GOT3 (cell line): ENCODE data around the gene RNU6-8.

ENCODE experiments used
- DNase-seq: peaks from one replicate; lab custom pipeline; 2025; ENCODE audit warnings: mixed read lengths; lab: John Stamatoyannopoulos, UW

Gene RNU6-8

DNA sequence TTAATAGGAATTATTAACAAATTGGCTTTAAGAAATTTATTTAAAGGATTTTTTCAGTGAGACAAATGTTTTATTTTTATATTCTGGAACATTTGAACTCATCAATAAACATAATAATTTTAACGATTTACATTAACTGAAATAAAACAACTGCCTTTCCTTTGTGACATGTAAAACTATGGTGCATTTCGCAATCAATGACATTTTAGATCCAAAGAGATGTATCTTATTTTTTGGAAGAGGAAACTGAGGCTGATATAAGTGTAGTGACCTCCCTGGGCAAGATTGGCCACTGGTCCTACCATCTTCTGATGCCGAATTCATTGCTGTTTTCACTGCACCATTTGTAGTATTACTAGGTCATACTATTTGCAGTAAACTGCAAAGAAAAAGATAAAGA lies 2.5 kb upstream of the RNU6-8 start:
- DNase-seq: no peak

DNA sequence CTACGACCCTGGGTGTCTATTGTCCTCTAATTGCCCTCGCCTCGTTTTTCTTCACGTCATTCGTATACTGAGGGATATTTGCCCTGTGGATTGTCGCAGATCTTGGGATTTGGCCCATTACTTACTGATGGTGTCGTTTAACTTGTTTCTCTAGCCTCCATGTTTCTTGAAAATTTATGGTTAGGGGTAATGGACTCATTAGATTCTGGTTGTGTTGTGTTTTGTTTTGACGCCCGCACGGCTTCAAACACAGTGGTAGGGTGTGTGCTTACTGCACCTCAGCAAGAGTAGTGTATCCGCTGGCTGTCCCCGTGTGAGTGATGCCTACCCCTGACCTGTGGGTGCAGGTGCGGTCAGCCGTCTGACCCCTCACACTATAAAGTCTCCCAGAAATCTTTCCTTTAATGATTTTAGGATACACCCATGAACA lies 874 bp upstream of the RNU6-8 start:
- no peak for DNase-seq

DNA sequence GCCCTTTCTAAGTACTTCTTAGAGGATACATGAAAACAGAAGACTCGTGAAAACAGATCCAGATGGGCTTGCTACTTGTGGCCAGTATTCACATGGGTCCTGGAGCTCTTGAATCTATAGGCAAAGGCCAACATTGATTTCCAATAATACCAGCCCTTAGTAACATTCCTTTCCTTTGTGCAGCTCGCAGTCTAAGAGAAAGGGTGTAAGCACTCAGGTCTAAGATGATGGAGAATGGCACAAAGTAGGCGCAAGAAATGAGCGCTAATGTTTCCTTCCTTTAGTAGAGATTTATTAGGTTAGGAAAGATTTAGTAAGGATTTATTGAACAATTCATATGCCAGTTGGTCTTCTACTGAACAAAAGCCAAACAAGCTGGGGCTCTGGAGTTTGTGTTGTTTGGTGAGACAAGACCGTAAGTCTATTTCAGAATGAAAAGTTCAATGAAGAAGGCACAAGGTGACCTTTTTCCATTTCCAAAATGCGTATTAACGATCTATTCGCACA lies 525 bp downstream of the RNU6-8 start:
- DNase-seq: no peak

DNA sequence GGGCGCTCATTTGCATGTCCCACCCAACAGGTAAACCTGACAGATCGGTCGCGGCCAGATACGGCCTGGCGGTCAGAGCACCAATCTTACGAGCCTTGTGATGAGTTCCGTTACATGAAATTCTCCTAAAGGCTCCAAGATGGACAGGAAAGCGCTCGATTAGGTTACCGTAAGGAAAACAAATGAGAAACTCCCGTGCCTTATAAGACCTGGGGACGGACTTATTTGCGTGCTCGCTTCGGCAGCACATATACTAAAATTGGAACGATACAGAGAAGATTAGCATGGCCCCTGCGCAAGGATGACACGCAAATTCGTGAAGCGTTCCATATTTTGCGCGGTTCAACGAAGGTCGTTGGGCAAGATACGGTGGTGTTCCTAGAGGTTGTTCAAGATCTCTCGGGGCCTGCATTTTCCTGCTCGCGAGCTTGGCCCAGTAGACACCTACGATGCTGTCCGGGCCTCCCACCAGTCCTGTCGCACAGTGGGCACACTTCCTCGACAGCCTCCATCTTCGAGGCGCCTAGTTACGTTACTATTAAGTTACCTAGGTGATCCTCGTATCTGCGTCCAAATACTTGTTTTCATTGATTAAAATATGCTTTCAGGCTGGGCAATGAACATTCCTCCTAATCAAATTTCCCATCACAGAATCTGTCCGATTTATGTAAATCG lies 1.1 kb downstream of the RNU6-8 start, which contains the start of gene RNU6-7:
TSS of gene RNU6-7 (plus strand) at position 230 of the 675 bp plus-strand sequence.
- no peak for DNase-seq

DNA sequence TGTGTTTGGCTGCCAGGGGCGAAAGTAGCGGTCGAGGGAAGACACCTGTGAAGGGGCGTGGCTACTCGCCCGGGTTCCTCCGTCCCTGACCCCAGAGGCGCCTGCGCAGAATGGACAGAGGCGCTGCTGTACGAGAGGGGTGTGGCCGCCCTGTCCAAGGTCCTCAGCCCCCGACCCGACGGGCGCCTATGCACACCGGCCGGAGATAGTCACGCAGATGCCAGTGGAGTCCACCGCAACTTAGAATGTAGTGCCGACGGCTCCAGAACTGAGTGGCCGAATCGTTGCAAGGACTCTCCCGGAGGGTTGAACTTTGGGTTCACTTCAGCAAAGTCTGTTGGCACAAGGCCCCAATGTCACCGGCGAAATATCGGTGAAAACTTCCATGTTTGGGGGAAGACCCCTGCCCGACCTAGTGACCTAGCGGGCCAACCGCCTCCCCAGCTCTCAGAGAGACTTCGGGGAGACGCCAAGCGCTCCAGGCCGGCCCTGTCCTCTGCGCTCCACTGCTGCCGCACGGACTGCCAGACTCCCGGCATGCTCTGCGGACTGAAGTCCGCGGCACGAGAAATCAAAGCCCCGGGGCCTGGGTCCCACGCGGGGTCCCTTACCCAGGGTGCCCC lies 1.8 kb downstream of the RNU6-8 start:
- DNase-seq: no peak

DNA sequence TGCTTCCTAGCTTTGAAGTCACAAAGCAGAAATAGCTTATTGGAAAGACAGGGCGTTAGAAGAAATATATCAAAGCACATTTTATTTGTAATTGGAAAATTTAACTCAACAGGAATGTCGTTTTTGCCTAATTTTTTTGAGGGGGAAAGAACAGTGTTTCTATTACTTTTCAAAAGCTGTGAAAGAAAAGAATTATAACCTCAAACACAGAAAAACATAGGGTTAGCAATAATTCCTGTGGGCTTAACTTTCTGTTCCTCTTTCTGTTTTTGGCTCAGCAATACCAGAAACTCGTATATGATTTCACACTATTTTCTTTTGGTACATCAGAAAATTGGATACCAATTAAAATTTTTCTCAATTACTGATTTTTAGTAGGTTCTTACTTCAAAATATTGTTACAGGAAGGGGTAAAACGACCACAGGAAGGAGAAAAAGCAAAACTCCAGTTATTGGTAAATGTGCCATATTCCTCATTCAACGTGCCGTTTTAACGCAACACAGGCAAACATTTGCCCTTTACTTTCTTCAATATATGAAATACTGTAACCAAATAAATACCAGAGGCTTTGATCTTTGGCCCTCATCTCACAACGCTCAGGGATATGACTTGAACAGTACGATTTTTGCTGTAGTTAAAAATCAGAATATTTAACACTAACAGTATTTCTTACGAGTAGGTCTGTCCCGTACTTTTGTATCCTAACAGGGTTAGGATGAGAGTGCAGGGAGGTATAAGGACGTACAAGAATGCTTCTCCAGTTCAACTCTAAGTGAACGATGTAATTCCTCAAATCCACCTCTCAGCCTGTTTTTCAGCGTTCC lies 2.5 kb downstream of the RNU6-8 start:
- no peak for DNase-seq

DNA sequence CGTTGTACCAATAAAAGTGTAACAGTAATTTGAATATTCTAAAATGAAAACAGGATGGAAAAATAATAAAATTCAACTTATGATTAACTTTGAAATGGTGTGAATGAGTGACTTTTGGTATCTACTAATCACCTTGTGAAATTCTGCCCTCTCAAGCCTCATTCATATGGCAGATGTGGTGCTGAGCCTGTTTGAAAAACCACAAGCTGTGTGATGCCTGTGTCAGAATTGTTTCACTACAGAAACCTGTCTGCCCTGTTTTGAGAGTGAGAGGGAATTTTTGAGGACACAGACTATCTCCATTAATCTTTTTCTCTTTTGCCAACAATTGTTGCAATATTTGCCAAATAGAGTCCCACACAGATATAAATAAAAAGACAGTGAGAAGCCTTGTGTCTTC lies 5.2 kb downstream of the RNU6-8 start:
- DNase-seq: no peak

DNA sequence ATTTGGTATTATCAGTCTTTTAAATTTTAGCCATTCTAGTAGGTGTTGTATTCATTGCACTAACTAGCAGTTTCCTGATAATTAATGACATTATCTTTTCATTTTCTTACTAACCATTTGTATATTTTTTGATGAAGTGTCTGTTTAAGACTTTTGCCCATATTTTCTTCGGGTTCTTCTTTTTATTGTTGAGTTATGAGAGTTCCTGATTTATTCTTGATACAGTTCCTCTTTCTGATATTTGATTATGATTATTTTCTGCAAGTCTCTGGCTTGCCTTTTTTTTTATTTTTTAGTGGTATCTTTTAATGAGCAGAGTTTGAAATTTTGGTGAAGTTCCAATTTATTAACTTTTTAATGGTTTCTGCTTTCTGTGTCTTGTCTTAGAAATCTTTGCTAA lies 7.4 kb downstream of the RNU6-8 start:
- DNase-seq: no peak

DNA sequence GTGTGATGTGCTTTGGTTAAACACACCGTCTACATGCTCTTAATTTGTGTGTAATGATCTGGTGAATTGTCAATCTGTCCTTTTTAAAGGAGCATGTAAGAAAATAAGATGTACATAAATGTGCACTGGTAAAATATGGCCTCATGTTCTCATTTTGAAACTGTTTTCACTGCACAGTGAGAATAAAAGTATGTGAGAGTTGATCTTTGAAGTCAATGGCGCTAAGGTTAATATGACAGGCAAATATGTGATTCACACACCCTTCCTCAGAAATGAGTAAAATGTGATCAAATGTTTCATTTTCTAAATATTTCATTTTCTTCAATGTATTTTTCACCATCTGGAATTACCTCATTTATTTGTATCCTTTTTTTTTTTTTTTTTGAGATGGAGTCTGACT lies 9.5 kb downstream of the RNU6-8 start:
- no peak for DNase-seq

DNA sequence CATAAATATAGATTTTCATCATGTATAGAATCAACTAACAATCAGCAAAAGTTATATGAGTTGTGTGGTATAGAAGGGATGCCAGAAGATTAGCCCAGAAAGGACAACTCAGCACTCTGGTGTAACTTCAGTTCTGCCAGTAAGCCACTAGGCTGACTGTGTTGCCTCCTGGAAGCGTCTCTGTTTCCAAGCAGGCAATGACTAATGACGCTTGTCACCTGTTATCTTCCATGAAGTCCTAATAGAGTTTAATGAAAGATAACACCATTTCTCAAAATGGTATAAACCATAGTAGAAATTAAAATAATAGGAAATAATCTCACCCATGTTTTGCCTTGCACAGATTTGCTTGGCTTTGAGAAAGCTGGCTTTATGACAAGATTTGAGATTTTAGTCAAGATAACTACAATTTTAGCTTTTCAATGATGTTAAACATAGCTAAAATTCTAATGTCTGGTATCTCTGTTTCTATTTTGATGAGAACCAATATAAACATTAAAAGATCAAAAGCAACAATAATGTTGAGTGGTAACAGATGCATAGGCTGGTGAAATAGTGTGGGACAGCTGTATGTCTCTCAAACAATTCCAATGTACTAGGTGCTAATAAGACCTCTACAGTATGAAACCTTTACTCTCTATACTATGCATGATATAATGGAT lies 10.2 kb downstream of the RNU6-8 start:
- DNase-seq: no peak

DNA sequence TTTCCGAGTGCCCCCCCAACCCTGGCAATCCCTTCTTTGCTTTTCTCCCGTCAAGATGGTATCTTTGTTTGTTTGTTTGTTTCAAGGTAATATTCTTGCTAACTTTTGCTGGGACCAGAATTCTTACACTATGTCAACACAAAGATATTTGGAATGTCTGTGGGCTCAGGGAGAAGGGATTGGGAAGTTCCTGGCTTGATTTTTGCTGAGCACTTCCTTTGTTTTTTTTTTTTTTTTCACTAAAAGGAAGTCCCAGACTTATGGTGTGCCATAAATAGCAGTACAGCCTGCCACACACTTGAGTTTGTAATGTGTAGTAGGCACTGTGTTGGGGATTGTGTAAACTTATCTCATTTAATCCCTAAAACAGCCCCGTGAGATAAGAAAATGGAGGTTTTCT lies 12.4 kb downstream of the RNU6-8 start:
- DNase-seq: no peak

DNA sequence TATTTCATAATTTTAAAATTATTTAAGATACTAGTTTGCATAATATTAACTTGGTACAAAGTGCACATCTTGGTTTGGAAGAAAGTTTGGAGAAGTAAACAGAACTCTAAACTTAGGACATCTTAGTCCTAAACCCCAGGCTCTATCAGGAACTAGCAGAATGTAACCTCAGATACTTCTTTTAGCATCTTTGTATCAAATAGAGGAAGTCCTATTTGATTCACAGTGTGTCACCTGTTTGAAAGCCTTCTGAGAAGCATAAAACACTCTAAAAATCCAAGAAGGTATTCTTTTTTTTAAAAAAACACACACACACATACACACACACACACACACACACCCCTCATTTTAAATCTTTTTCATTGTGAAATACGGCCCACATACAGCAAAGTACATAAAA lies 13.3 kb downstream of the RNU6-8 start:
- no peak for DNase-seq

DNA sequence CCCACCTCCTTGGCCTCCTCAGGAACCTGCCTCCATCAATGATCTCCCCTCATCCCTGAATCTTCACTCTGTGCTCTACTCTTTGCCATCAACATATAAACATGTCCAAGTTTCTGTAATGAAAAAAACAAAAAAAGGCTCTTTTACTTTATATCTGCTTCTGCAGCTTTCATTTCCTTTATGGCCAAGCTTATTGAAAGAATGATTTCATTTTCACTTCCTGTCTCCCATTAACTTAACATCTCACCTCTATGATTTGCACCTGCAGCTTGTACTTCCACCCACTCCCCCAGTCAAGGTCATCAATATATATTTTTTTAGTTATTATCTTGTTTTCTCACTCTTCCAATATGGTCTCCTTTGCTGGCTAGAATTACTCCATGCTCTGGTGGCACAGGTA lies 16.8 kb downstream of the RNU6-8 start:
- no peak for DNase-seq

DNA sequence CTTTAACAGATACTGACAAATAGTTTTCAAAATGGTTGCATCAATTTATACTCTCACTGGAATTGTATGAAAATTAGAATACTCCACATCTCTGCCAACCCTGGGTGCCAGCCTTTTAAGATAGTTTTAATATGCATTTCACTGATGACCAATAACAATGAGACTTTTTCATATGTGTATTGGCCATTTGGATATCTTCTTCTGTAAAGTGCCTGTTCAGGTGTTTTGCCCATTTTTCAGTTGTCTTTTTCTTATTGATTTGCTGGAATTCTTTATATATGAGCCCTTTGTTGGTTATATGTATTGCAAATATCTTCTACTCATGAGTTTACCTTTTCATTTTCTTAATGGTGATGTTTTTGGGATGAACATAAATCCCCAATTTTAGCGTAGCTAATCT lies 18.0 kb downstream of the RNU6-8 start:
- no peak for DNase-seq

DNA sequence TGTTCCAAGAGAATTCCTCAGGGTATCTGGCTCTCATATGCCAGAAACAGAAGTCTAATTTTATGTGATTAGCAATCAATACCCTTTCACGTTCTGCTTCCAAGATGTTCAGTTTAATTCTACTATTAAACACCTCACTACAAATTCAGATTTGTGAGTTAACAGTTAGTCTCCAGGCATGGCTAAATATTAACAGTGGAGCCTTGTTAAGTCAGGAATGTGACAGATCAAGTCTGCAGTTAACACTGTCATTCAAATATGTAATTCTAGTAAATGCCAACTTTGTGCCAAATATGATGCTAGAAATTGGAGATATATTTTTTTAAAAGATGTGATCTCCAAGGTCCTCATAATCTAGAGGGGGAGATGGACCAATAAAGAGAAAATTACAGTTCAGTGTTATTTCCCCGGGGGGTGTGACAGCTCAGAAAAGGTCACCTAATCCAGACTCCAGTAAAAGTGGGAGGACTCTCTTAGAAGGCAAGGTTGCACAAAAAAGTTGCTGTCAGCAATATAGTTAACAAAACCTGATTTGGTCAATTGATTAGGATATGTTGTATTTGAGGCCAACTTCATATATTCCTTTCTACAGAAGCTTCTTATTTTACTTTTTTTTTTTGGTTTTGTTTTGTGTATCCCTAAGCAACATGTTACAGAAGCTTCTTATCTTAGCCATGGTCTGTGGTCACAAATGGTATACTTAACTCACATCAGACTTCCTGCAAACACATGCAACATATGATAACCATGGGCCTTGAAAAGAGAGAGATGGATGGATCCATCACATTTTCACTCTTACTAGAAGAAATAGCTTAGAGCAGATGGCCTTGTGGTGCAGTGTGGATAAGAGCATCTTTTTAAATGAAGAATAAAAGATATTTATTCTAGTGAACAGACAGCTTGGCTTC lies 19.7 kb downstream of the RNU6-8 start:
- no peak for DNase-seq

DNA sequence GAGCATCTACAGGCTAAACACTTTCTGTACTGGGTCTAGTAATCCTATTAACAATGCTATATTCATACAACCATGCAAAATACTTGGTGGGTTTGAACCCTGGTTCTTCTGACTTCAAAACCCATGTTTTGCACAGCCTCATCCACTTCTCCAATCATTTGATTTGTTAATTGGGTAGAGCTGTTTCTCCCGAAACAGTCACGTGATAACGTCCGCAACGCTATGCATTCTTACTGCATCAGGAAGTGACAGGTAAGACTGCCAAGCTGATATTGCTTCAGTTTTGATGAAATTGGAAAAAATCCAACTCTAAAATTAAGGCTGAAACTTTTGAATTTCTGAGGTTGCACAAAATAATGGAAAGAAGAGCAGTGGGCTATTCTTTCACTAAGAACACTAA lies 31.6 kb downstream of the RNU6-8 start:
- no peak for DNase-seq

DNA sequence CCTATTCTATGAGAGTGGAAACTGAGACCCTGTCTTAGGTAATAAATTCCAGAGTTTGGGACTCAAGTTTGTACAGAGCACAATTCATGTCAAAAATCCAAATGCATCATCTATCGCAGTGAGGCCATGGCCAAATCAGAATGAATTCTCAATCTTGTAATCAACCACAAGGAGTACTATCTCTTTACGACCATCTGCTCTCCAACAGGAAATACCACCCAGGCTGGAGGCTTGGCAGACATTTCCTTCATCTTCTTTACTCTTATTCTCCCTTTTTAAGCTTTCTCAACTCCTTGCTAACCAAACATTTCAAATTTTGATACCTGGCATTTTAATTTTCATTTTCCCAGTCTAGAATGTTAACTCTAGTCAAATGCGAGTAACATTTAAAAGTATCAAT lies 33.9 kb downstream of the RNU6-8 start:
- no peak for DNase-seq

DNA sequence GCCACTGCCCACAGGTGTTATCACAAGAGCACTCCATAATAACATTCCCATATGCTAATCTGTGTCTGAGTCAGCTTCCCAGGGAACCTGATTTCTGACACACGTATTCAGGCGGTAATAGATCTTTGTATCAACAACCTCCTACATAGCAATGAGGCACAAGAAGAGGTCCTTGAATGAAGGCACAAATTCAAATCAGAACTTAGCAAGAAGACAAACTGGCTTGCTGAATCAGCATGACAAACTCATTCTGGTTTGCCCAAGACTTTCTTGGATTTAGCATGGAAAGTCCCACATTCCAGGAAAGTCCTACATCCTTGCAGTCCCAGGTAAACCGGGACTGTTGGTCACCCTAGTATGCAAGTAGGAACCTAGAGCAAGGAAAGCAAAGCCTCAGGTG lies 35.2 kb downstream of the RNU6-8 start:
- no peak for DNase-seq

DNA sequence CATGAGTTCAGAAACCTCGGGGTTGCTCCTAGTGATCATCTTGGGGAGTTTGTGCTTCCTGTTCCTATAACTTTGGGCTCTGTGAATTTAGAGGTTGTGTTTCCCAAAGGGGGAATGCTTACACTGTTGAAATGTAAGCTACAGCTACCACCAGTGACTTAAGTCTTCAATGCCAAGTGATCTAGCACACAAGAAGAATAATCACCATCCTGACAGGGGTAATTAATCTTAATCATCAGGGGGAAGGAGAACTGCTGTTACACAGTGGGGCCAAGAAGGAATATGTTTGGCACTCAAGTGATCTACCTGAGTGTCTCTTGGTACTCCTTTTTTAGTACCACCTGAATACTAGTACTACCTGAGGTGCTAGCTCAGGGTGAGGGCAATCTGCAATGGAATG lies 36.1 kb downstream of the RNU6-8 start:
- DNase-seq: no peak

DNA sequence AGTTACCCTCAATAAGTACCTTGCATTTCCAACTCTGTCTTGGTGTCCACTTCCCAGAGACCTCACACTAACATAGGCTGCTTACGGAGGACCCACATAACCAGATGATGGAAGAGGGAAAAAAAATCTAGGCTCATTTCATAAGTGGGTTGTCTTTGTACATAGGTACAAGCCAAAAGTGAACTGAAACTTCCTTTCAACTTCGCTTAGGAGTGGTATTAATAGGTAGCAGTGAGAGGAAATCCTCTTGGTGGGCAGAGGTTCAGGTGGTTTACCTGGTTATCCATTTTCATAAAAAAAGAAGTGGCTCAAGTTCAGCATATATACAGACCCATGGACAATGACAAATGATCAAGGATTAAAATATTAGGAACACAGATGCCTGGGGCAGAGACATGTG lies 37.0 kb downstream of the RNU6-8 start:
- DNase-seq: no peak
